Endodermal cell (in vitro differentiated cells): Measurements from ENCODE around the gene CD58. TPM values are rescaled to one million over a fixed set of nuclear protein-coding genes. Genes with fewer than 3 reads are reported as not detected.

Experiments used
- DNase-seq: peaks from one replicate; pipeline ENCODE4 v3.0.0-alpha.2; 2017
- H3K27ac ChIP-seq: 2 replicates; pipeline ENCODE4 v1.5.1; 2013; ENCODE audit warnings: mild to moderate bottlenecking, low read depth, low read length, moderate library complexity
- H3K27me3 ChIP-seq: 2 replicates; pipeline ENCODE4 v1.6.1; 2013; ENCODE audit warnings: mild to moderate bottlenecking, low read length, moderate library complexity; ENCODE audit not compliant: insufficient read depth, control insufficient read depth, poor library complexity, severe bottlenecking
- H3K36me3 ChIP-seq: 2 replicates; pipeline ENCODE4 v1.7.0; 2013; ENCODE audit warnings: mild to moderate bottlenecking, low read length, moderate library complexity; ENCODE audit not compliant: control insufficient read depth, insufficient read depth
- H3K4me1 ChIP-seq: one replicate; pipeline ENCODE4 v1.7.0; 2013; ENCODE audit warnings: low read length; ENCODE audit not compliant: control insufficient read depth, insufficient read depth
- H3K4me3 ChIP-seq: 2 replicates; pipeline ENCODE4 v1.5.1; 2013; ENCODE audit warnings: mild to moderate bottlenecking, low read length, moderate library complexity
- H3K9ac ChIP-seq: 2 replicates; pipeline ENCODE4 v1.6.1; 2013; ENCODE audit warnings: mild to moderate bottlenecking, low read length, moderate library complexity; ENCODE audit not compliant: poor library complexity, severe bottlenecking; ENCODE audit errors: extremely low read depth
- H3K9me3 ChIP-seq: 2 replicates; pipeline ENCODE4 v1.6.1; 2013; ENCODE audit warnings: mild to moderate bottlenecking, low read length, moderate library complexity; ENCODE audit not compliant: control insufficient read depth
- H3K27ac Mint-ChIP-seq: 2 replicates; pipeline ENCODE4 v1.8.0; 2020; ENCODE audit warnings: mixed read lengths
- H3K27me3 Mint-ChIP-seq: 2 replicates; pipeline ENCODE4 v1.8.0; 2021; ENCODE audit warnings: mild to moderate bottlenecking, mixed read lengths; ENCODE audit not compliant: insufficient read depth
- H3K36me3 Mint-ChIP-seq: 2 replicates; pipeline ENCODE4 v1.8.0; 2020; ENCODE audit warnings: low read depth, mixed read lengths
- H3K4me1 Mint-ChIP-seq: 2 replicates; pipeline ENCODE4 v1.8.0; 2020; ENCODE audit warnings: mixed read lengths
- H3K4me3 Mint-ChIP-seq: 2 replicates; pipeline ENCODE4 v1.8.0; 2020; ENCODE audit warnings: mild to moderate bottlenecking, moderate library complexity, mixed read lengths
- H3K9me3 Mint-ChIP-seq: 2 replicates; pipeline ENCODE4 v1.8.0; 2020; ENCODE audit warnings: mild to moderate bottlenecking, mixed read lengths
- CTCF ChIP-seq: fragments of 200-600 bp; sonication (generic); conservative IDR thresholded peaks from 2 replicates; pipeline ENCODE4 v1.5.0; 2021; ENCODE audit warnings: antibody characterized with exemption, mild to moderate bottlenecking
- WGBS, 2 experiments: methylation state at CpG; one replicate each; pipeline versions ENCODE4 v1.1.5 to v1.1.7; 2013; ENCODE audit warnings: missing lambda C conversion rate in 2 of 2, mixed read lengths in 1 of 2; ENCODE audit not compliant: insufficient coverage in 1 of 2, insufficient read length in 1 of 2; 5-methylcytosine and 5-hydroxymethylcytosine counted together
- total RNA-seq, 2 donors: library from RNA; stranded (reverse); fragmentation: NEBNext Ultra II Directional in 1 of 2; extraction: Animal tissue kit (Norgen Biotek cat#: 25700) in 1 of 2; gene quantifications; 2 replicates in 1 of 2; 3 replicates in 1 of 2; pipeline ENCODE4 v1.2.1, GENCODE V29; 2021

Gene CD58
- total RNA-seq, 2 donors from 2014 or later, result 4.6 to 5.9 TPM

- H3K9me3 ChIP-seq, result peaks cover 1% of the 10 kb centered on the region
- DNase-seq, result no peak
- peaks cover 13% of the 10 kb centered on the region for H3K27me3 ChIP-seq
- H3K27ac ChIP-seq, result no peak overlapping the region
- H3K4me3 ChIP-seq, result no peak overlapping the region
- Mint-ChIP-seq H3K9me3 (peaks cover 6% of the 10 kb centered on the region), H3K4me3 (no peak overlapping the region), H3K27ac (no peak overlapping the region), H3K4me1 (peaks cover 14% of the 10 kb centered on the region), H3K36me3 (peaks cover 4% of the 10 kb centered on the region), H3K27me3 (peaks cover 19% of the 10 kb centered on the region)
- TF ChIP-seq CTCF, result no peak
- H3K9ac ChIP-seq, result no peak overlapping the region
- H3K4me1 ChIP-seq, result no peaks in the 10 kb centered on the region
- no peaks in the 10 kb centered on the region for H3K36me3 ChIP-seq
- WGBS, 2 experiments, result 91 to 100% methylated on average over 1 to 2 of the region's 2 CpGs
Measured at GRCh38 chr1:116568662-116569380, 2.0 kb downstream of the CD58 start.

DNA sequence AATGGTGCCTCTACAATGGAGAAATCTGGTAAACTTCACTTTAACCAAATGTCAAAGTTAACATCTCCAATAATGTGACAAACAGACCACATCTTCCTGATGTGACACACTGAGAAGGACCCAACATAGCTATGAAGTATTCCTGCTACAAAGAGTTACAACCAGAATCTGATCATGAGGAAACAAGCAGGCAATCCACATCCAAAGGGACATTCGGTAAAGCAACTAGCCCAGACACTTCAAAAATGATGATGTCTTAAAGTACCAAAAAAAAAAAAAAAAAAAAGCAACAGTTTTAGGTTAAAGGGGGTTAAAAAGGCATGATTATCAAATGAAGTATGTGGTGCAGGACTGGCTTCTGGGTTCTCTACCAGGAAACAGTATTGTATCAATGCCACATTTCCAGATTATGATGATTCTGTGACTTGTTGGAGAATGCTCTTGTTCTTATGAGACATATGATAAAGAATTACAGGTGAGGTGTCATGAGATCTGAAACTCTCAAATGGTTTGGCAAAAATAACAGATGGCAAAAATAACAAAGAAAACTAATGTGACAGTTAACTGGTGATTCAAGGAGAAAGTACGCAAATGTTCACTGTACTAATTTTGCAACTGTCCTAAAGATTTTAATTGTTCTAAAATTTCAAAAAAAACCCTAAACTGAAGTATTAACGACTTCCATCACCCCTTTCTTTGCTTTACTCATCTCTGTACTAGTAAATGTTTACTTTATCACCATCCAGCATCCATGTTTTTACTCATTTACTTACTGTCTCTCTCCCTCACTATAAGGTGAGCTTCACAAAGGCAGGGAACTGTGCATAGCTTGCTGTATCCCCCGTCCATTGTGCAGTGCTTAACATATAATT lies 2.8 kb downstream of the CD58 start:
- Histone ChIP-seq H3K4me3 (no peak overlapping the region), H3K4me1 (no peaks in the 10 kb centered on the region), H3K27ac (no peak overlapping the region), H3K27me3 (peaks cover 13% of the 10 kb centered on the region), H3K36me3 (no peaks in the 10 kb centered on the region), H3K9me3 (peaks cover 5% of the 10 kb centered on the region), H3K9ac (no peak overlapping the region)
- Mint-ChIP-seq H3K27ac (no peak overlapping the region), H3K4me1 (peaks cover 14% of the 10 kb centered on the region), H3K27me3 (peaks cover 19% of the 10 kb centered on the region), H3K4me3 (no peak overlapping the region), H3K36me3 (peaks cover 10% of the 10 kb centered on the region), H3K9me3 (peaks cover 14% of the 10 kb centered on the region)
- WGBS, 2 experiments, result 85 to 100% methylated on average over 2 to 4 of the region's 4 CpGs
- TF ChIP-seq CTCF, result no peak
- DNase-seq, result no peak

- DNase-seq, result no peak
- no peaks in the 10 kb centered on the region for H3K27me3 ChIP-seq
- H3K9ac ChIP-seq, result no peak overlapping the region
- H3K9me3 ChIP-seq, result peaks cover 5% of the 10 kb centered on the region
- TF ChIP-seq CTCF, result no peak
- peaks cover 8% of the 10 kb centered on the region for H3K27me3 Mint-ChIP-seq
- H3K4me3 ChIP-seq, result no peak overlapping the region
- peaks cover 22% of the 10 kb centered on the region for H3K9me3 Mint-ChIP-seq
- no peak overlapping the region for H3K4me3 Mint-ChIP-seq
- H3K4me1 Mint-ChIP-seq, result peaks cover 6% of the 10 kb centered on the region
- no peak overlapping the region for H3K27ac Mint-ChIP-seq
- no peaks in the 10 kb centered on the region for H3K4me1 ChIP-seq
- peaks cover 18% of the 10 kb centered on the region for H3K36me3 Mint-ChIP-seq
- 98 to 100% methylated on average over 1 of the region's 1 CpG for WGBS, 2 experiments
- no peaks in the 10 kb centered on the region for H3K36me3 ChIP-seq
- H3K27ac ChIP-seq, result no peak overlapping the region
Measured at GRCh38 chr1:116565222-116565621, 5.6 kb downstream of the CD58 start.
